DMS53 (cell line): Measurements from ENCODE around the gene SARDH.
"Not testable (repeated sequence)": the region's sequence is repeated elsewhere in the genome, so short reads cannot be mapped to it uniquely, and the experiment has no call there.

Experiments
- DNase-seq: peaks from one replicate; lab custom pipeline; 2025; lab: John Stamatoyannopoulos, UW

Gene SARDH

GRCh38 chr9:133759146-133759900 lies 21.2 kb upstream of the SARDH start:
- DNase-seq, result no peak

- DNase-seq, result no peak
Measured at GRCh38 chr9:133758228-133758627, 20.1 kb upstream of the SARDH start.

- DNase-seq, result no peak
Measured at GRCh38 chr9:133754688-133755227, 16.6 kb upstream of the SARDH start.

GRCh38 chr9:133754187-133754586 lies 16.0 kb upstream of the SARDH start:
- DNase-seq, result no peak

GRCh38 chr9:133752739-133753446 lies 14.7 kb upstream of the SARDH start:
- no peak for DNase-seq

GRCh38 chr9:133750982-133751649 lies 13.0 kb upstream of the SARDH start:
- no peak for DNase-seq

GRCh38 chr9:133747309-133747708 lies 9.2 kb upstream of the SARDH start:
- DNase-seq, result no peak

- not testable (repeated sequence) for DNase-seq
Measured at GRCh38 chr9:133744528-133744927, 6.4 kb upstream of the SARDH start.

- DNase-seq, result peak; percentile 82
Measured at GRCh38 chr9:133742849-133743444, 4.8 kb upstream of the SARDH start.

- DNase-seq, result no peak
Measured at GRCh38 chr9:133742251-133742650, 4.1 kb upstream of the SARDH start.

GRCh38 chr9:133741716-133742115 lies 3.6 kb upstream of the SARDH start:
- no peak for DNase-seq

- no peak for DNase-seq
Measured at GRCh38 chr9:133740911-133741310, 2.8 kb upstream of the SARDH start.

GRCh38 chr9:133739408-133740280 lies 1.5 kb upstream of the SARDH start:
- no peak for DNase-seq

- no peak for DNase-seq
Measured at GRCh38 chr9:133738640-133739225, 581 bp upstream of the SARDH start.

GRCh38 chr9:133737071-133737773 lies 930 bp downstream of the SARDH start:
- peak; percentile 75 for DNase-seq

GRCh38 chr9:133735931-133736330 lies 2.2 kb downstream of the SARDH start:
- DNase-seq, result no peak

GRCh38 chr9:133735415-133735775 lies 2.8 kb downstream of the SARDH start:
- peak; percentile 35 for DNase-seq

- DNase-seq, result no peak
Measured at GRCh38 chr9:133734590-133735414, 3.4 kb downstream of the SARDH start.

GRCh38 chr9:133733796-133734533 lies 4.2 kb downstream of the SARDH start:
- DNase-seq, result peak; percentile 26
